Common myeloid progenitor, CD34-positive (primary cell): ENCODE measurements around the gene MARCHF11.

ENCODE experiments used
- CTCF ChIA-PET: fragments of 350-600 bp; sonication (Branson Sonifier 250); formaldehyde crosslinking; loops from one replicate; lab custom pipeline; 2021; ENCODE audit warnings: antibody characterized with exemption; lab: Charles Lee
- POLR2A ChIA-PET: fragments of 350-600 bp; sonication (Branson Sonifier 250); formaldehyde crosslinking; loops from one replicate; lab custom pipeline; 2021; ENCODE audit warnings: antibody characterized with exemption; lab: Charles Lee
- DNase-seq, 3 donors: peaks; one replicate each; pipeline versions ENCODE4 v3.0.0 to v3.0.0-alpha.2; 2013
- H3K27ac ChIP-seq, 2 experiments: 1 replicate in 1 of 2; 2 replicates in 1 of 2; pipeline ENCODE4 v1.7.0; 2013; ENCODE audit warnings: inconsistent platforms in 2 of 2, low read length in 2 of 2, mild to moderate bottlenecking in 2 of 2, low read depth in 1 of 2, moderate library complexity in 1 of 2; ENCODE audit not compliant: severe bottlenecking in 2 of 2, insufficient read depth in 1 of 2, poor library complexity in 1 of 2
- H3K27me3 ChIP-seq, 5 experiments: replicated peaks in 2 of 5; 1 replicate in 3 of 5; 2 replicates in 2 of 5; pipeline versions ENCODE4 v1.6.1 to v1.7.0; 2013; ENCODE audit warnings: low read length in 4 of 5, mild to moderate bottlenecking in 2 of 5, moderate library complexity in 2 of 5, inconsistent platforms in 1 of 5; ENCODE audit not compliant: insufficient read depth in 5 of 5, control insufficient read depth in 4 of 5
- H3K36me3 ChIP-seq, 4 experiments: 1 replicate in 2 of 4; 2 replicates in 2 of 4; pipeline versions ENCODE4 v1.6.1 to v1.7.0; 2013; ENCODE audit warnings: low read length in 3 of 4, control low read depth in 1 of 4, mild to moderate bottlenecking in 1 of 4; ENCODE audit not compliant: control insufficient read depth in 4 of 4, insufficient read depth in 4 of 4
- H3K4me1 ChIP-seq, 4 experiments: 1 replicate in 3 of 4; 2 replicates in 1 of 4; pipeline versions ENCODE4 v1.6.1 to v1.7.1; 2013; ENCODE audit warnings: low read length in 3 of 4, mild to moderate bottlenecking in 3 of 4, control low read depth in 1 of 4, inconsistent platforms in 1 of 4, moderate library complexity in 1 of 4; ENCODE audit not compliant: control insufficient read depth in 4 of 4, insufficient read depth in 4 of 4; ENCODE audit errors: control extremely low read depth in 1 of 4
- H3K4me3 ChIP-seq, 7 experiments: 1 replicate in 4 of 7; 2 replicates in 3 of 7; pipeline versions ENCODE4 v1.5.1 to v1.7.0; 2013; ENCODE audit warnings: mild to moderate bottlenecking in 7 of 7, low read length in 6 of 7, moderate library complexity in 6 of 7, inconsistent platforms in 2 of 7, low read depth in 2 of 7, control low read depth in 1 of 7; ENCODE audit not compliant: insufficient read depth in 4 of 7, control insufficient read depth in 1 of 7; ENCODE audit errors: extremely low read depth in 1 of 7
- H3K9me3 ChIP-seq, 5 experiments: 1 replicate in 4 of 5; 2 replicates in 1 of 5; pipeline versions ENCODE4 v1.6.1 to v1.7.1; 2013; ENCODE audit warnings: low read length in 4 of 5, mild to moderate bottlenecking in 2 of 5, inconsistent platforms in 1 of 5, low read depth in 1 of 5, moderate library complexity in 1 of 5; ENCODE audit not compliant: control insufficient read depth in 4 of 5, insufficient read depth in 2 of 5; ENCODE audit errors: control extremely low read depth in 1 of 5
- WGBS: methylation state at CpG from one replicate; pipeline ENCODE4 v1.1.5; 2013; ENCODE audit not compliant: insufficient coverage; 5-methylcytosine and 5-hydroxymethylcytosine counted together

The MARCHF11 gene

GRCh38 chr5:16134204-16134603 lies 45.4 kb downstream of the MARCHF11 start:
- ChIA-PET POLR2A (no interaction called here), CTCF (no interaction called here)
- H3K27ac ChIP-seq = no peak overlapping the region
- WGBS = 77% methylated on average over 3 of the region's 3 CpGs
- DNase-seq = no peak
- no peaks in the 10 kb centered on the region for H3K27me3 ChIP-seq
- H3K4me1 ChIP-seq = no peaks in the 10 kb centered on the region
- H3K36me3 ChIP-seq = no peaks in the 10 kb centered on the region
- no peak overlapping the region for H3K4me3 ChIP-seq
- H3K9me3 ChIP-seq = peaks cover 0 to 10% (median 0%) of the 10 kb centered on the region in 5 experiments

DNA sequence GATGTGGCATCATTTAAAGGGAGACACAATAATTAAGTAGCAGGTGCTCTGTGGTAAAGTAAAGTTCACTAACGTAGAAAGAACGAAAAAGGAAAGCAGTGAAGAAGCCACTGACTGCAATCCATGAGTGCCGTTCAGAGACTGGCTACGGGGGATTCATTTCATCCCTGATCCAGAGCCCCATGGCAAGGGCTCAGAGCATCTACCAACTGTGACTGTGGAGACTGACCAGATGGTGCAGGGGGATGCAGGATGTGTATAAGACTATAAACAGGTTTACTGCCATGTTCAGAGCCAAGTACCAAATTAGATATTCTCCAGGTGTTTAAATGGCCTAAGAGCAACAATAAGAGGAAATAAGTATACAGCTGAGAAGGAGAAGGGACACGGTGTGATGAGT lies 47.7 kb downstream of the MARCHF11 start:
- 89% methylated on average over 4 of the region's 5 CpGs for WGBS
- ChIA-PET CTCF (no interaction called here), POLR2A (no interaction called here)
- Histone ChIP-seq H3K27me3 (no peaks in the 10 kb centered on the region), H3K27ac (no peak overlapping the region), H3K36me3 (no peaks in the 10 kb centered on the region), H3K9me3 (no peaks in the 10 kb centered on the region), H3K4me3 (no peak overlapping the region), H3K4me1 (no peaks in the 10 kb centered on the region)
- DNase-seq = no peak

DNA sequence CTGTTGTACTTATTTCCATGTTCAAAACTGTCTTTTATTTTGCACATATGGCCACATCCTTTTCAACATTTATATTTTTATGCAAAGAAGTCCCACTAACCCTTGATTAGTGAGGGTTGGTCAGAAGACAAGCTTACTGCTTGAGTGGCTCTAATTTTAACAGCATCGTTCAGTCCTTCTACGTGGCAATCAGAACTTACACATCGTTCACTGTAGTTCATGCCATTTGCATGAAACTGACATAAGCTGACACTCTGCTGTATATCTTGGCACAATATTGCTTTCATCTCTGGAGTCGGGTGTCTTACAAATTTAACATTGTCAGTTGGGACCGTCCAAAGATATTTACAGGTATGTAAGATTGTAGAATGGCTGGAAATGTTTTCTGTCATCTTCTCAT lies 50.6 kb downstream of the MARCHF11 start:
- CTCF ChIA-PET = interaction anchor here (0.9 to 1.1 kb wide), 3 partner anchors 14 to 32 kb away, joined by 3 read pairs; no protein-coding TSS in a partner anchor
- POLR2A ChIA-PET = no interaction called here
- Histone ChIP-seq H3K4me1 (no peaks in the 10 kb centered on the region), H3K27ac (no peak overlapping the region), H3K4me3 (no peak overlapping the region), H3K27me3 (peaks cover 0 to 2% (median 0%) of the 10 kb centered on the region in 5 experiments), H3K9me3 (no peaks in the 10 kb centered on the region), H3K36me3 (no peaks in the 10 kb centered on the region)
- DNase-seq = no peak
- 92% methylated on average over 5 of the region's 5 CpGs for WGBS

DNA sequence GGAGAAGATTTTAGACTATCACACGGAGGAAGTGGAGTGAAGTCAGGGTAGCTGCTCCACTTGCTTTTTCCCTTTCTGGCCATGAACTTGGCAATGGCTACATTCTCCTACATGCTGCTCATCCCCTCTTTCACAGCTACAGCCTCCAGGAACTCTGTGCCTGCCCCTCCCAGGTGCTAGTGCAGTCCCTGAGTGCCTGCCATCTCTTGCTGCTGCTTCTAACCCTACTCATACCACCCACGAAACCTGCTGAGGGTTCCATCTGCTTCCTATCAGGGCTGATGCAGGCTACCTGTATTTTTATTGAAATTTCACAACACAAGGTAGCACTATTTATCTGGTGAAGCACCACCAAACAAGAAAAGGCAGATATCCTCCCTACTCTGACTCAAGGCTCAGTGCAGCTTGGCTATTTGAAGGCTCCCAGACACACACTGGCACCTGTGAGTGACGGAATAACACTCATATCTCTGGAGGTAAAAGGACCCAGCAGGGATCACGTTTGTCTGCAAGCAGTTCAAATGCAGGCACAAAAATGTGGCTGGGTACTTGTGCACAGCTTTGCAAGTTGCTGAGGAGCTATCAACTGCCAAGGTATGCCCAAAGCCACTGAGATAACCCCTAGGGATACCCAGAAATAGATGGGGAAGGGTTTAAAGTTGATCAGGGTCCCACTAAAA lies 51.6 kb downstream of the MARCHF11 start:
- no peaks in the 10 kb centered on the region for H3K4me1 ChIP-seq
- POLR2A ChIA-PET = no interaction called here
- H3K9me3 ChIP-seq = no peaks in the 10 kb centered on the region
- peaks cover 0 to 2% (median 0%) of the 10 kb centered on the region in 5 experiments for H3K27me3 ChIP-seq
- H3K27ac ChIP-seq = no peak overlapping the region
- H3K36me3 ChIP-seq = no peaks in the 10 kb centered on the region
- no peak overlapping the region for H3K4me3 ChIP-seq
- no peak for DNase-seq
- WGBS = 80% methylated on average over 3 of the region's 4 CpGs
- CTCF ChIA-PET = interaction anchor here (0.9 to 1.1 kb wide), 2 partner anchors 15 to 33 kb away, joined by 3 read pairs; no protein-coding TSS in a partner anchor

DNA sequence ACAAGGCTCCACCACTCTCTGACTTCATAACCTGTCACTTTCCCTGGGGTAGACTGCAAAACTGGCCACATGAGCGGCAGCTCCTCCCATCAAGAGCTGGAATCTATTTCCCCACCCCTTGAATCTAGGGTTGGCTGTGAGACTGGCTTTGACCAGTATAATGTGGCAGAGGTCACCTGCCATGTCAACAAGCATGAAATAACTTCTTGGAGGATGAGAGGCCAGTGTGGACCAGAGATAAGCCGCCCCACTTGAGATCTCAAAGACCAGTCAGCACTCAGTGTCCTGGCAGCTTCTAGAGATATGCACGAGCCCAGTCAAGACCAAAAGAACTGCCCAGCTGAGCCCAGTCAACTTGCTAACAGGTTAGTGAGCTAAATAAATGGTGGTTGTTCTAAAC lies 59.0 kb downstream of the MARCHF11 start:
- Histone ChIP-seq H3K27ac (no peak overlapping the region), H3K4me1 (peaks cover 0 to 6% (median 0%) of the 10 kb centered on the region in 4 experiments), H3K4me3 (no peak overlapping the region), H3K9me3 (peaks cover 0 to 3% (median 0%) of the 10 kb centered on the region in 5 experiments), H3K27me3 (peaks cover 0 to 2% (median 0%) of the 10 kb centered on the region in 5 experiments), H3K36me3 (no peaks in the 10 kb centered on the region)
- DNase-seq = no peak
- 93% methylated on average over 3 of the region's 3 CpGs for WGBS
- ChIA-PET POLR2A (no interaction called here), CTCF (no interaction called here)

GRCh38 chr5:16119790-16120189 lies 59.8 kb downstream of the MARCHF11 start:
- Histone ChIP-seq H3K27ac (no peak overlapping the region), H3K36me3 (no peaks in the 10 kb centered on the region), H3K9me3 (peaks cover 0 to 3% (median 0%) of the 10 kb centered on the region in 5 experiments), H3K4me1 (peaks cover 0 to 6% (median 0%) of the 10 kb centered on the region in 4 experiments), H3K4me3 (no peak overlapping the region), H3K27me3 (peaks cover 0 to under 1% (median 0%) of the 10 kb centered on the region in 5 experiments)
- WGBS = 84% methylated on average over 3 of the region's 4 CpGs
- CTCF ChIA-PET = no interaction called here
- DNase-seq = no peak
- POLR2A ChIA-PET = no interaction called here

DNA sequence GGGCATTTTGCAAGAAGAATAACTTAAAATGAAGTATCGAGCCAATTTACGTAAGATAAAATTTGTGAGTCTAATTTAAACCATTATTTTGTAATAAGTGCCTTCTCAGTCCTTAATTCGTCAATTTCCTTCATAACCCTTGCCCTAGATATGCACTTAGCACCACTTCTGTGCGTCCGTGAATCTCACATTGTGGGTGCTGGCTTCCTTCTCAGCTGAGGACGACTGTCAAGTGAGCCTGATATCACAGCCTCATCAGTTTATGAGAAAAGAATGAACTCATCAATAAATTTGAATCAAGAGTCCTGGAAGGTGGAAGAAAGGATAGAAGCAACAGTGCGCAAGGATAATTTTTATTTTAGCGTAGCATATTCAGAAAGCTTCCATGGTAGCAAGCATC lies 64.5 kb downstream of the MARCHF11 start:
- CTCF ChIA-PET = no interaction called here
- Histone ChIP-seq H3K4me1 (no peaks in the 10 kb centered on the region), H3K27ac (no peak overlapping the region), H3K4me3 (no peak overlapping the region), H3K9me3 (peaks cover 0 to 2% (median 0%) of the 10 kb centered on the region in 5 experiments), H3K36me3 (no peaks in the 10 kb centered on the region), H3K27me3 (no peaks in the 10 kb centered on the region)
- 96% methylated on average over 7 of the region's 8 CpGs for whole genome bisulfite sequencing
- POLR2A ChIA-PET = no interaction called here
- DNase-seq = no peak
